ENCODE data around the gene DGKG. TPM values are rescaled to one million over a fixed set of nuclear protein-coding genes. Genes with fewer than 3 reads are reported as not detected.

The DGKG gene
- total RNA-seq, 1 donor from 2014 or later = 2.9 TPM

- DNase-seq = no peak
Measured at GRCh38 chr3:186273586-186273985, 88.4 kb downstream of the DGKG start.

DNA sequence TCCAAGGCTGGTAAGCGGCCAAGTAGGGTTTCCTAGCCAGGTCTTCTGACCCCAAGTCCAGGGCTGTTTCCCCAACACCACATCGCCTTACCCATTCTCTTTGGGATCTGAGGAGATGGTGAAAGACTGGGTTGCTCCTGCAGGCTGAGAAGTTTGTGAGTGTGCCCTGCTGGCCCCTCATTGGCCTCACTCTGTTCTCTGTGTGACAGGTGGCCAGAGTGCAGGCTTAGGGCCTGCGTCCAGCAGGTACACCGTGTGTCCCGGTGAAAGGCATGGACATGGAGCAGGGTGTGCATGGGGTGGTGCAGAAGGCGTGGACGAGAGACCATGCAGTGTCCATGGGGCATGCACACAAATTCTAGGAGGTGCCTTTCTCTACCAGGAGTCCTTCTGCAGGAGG, 91.3 kb downstream of the DGKG start:
- no peak for DNase-seq

DNA sequence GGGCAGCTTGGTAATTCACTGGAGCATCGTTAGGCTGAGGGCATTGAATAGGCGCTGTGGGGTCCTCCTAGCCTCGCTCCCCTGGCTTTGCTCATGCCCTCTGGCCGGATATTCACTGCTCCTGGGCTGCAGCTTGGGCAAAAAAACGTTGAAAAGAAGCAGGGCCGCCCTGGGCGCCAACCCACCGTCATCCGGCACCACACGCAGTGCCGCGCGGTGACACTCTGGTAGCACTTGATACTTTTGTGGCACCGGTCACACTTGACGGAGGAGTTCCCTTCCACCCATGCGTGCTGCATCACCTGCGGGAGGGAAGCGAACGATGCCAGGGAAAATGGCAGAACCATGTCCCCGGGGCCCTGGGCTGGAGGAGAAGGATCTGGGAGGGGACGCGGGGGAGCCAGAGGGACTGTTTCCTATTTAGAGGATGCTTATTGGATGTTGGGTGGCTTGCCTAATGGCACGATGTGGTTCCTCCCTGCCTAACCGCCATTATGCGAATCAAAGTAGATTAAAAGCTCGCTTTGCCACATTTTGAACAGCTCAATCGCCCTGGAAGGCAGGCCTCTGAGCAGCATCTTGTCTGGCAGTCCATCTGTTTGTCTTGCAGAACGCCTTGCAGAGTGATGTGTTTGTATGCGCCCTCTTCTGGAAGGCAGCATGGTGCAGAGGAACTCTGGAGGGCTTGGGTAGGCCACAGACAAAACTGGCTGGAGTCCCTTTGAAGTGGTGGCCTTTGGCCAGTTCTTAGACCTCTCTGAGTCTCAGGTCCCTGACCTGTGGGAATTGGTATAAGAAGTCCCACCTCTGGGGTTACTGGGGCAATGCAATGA, 93.2 kb downstream of the DGKG start:
- no peak for DNase-seq

DNA sequence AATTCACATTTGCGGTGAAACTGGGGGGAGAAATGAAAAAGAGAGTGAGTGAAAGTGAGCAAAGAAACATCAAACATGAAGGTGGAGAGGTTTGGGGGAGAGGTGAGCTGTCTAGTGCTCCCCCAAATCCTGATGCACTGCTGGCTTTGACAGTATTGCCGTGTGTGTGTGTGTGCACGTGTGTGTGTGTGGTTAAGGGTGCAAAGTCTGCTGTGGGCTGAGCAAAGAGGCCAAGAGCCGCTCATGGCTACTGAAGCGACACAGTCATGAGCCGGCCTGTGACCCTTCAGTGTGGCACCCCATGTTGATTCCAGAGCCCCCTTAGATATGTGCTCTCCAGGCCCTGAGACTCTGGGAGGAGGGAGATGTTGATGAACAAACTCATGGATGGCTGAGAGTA, 94.3 kb downstream of the DGKG start:
- no peak for DNase-seq

GRCh38 chr3:186264608-186265400, 97.2 kb downstream of the DGKG start:
- DNase-seq = no peak

DNA sequence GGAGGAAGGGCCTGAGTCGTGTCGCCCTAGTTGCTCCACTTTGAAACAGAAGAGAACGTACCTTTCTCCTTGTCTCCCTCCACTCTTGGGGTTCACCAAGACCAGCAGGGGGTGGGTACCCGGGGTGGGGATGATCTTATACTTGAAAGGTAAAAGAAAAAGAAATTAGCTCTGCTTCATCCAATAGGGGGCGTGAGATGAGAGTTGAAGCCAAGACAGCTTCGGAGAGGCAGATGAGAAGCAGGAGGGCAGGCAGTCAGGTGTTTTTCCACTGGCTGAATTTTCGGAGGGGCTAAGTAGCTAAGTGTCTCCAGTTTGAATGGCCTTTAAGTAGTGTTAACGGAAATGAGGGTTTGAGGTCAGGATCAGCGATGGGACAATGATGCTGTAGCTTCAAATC, 100.4 kb downstream of the DGKG start:
- no peak for DNase-seq

- no peak for DNase-seq
Measured at GRCh38 chr3:186260726-186261125, 101.3 kb downstream of the DGKG start.

DNA sequence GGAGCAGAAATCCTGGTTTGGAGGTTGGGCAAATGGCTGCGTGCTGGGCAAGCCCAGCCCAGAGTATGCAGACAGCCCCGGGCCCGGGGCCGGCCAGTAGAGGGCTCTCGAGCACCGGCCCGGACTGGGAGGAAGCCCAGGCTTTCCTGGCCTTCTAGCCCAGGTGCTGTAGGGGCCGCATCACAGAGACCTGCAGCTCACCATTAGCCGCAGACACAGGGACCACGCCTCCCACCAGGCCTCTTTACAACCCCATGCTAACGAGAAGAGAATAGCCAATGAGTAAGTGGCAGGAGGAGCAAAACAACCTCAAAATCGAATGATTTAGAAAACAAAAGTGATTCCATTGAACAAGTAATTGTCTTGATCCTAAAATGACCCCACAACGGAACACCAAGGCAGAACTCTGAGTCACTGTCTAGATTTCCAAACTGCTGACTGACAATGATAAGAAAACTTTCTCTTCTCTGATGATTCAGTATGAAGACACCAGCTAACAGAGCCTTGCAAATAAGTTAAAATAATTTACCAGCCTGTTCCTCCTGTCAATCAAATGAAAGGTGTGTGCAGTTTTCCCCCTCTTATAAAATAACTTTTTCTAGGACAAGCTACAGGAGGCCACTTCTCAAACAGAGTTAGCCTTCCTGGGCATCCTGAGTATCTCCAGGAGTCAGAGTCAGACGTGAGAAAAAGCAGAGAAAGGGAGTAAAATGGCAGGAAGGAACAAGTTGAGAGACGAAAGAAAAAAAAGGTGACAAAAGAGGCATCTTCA, 102.2 kb downstream of the DGKG start:
- DNase-seq = no peak

- no peak for DNase-seq
Measured at GRCh38 chr3:186258968-186259367, 103.1 kb downstream of the DGKG start.

DNA sequence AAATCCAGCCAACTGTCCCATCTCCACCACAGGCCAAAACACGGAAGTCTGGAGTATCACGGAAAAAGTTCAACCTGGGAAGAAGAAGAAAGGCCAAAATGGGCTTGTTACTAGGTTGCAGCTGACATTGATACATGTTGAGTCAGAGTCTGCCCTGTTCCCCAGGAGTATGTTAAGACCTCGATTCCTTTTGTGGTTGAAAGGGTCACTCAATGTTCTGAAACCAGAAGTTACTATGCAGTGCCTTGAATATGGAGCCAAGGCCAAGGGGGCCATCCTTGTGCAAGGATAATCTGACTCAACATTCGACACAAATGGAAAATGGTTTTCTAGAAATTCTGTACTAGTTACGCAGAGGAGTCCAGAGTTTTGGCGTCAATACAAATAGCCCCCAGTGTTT, 104.2 kb downstream of the DGKG start:
- no peak for DNase-seq

- no peak for DNase-seq
Measured at GRCh38 chr3:186255703-186256331, 106.2 kb downstream of the DGKG start.

GRCh38 chr3:186254676-186255650, 107.1 kb downstream of the DGKG start:
- no peak for DNase-seq

DNA sequence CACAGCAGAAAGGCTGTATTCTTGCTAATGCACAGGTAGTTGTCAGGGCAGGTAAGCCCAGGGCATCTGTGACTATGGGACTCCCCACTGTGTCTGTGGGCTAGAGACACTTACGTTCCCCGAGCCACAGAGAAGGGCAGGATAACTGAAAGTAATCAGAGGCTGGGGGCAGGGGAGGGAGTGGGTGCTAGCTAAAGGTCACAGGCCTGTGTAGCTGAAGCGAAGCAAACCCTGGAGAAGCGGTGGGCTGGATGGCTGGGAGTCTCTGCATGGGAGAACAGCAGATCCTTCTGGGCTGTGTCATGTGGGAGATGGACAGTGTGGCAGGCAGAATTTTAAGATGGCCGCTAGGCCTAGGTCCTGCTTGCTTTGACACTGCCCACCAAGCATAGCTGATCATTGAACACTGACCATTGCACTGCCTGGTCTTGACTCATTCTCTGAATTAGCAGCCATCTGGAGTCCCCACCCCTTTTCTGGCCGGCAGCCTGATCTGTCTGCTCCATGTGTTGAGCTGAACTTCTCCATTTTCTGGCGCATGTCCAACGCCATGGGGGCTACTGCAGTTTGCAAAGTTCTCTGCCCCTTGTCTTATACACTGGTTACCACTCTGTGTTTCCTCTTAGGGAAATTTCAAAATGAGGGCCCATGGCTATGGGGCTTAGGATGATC, 110.0 kb downstream of the DGKG start:
- no peak for DNase-seq

DNA sequence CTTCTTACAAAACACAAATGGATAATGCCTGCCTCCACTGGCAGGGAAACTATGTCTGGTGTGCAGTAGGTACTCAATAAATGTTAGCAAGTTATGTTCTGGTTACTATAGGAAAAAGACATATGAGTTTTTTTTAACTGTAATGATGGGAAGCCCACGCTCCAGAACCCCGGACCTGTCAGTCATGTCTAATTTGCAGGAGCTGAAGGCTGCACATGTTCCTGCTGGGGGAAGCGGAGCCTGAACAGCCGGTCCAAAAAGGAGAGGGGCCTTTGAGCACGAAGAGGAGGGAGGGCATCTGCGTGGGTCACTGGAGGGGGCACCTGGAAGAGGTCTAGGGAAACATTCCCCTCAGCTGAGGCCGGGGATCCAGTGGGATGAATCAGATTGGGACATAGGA, 113.2 kb downstream of the DGKG start:
- DNase-seq = no peak

DNA sequence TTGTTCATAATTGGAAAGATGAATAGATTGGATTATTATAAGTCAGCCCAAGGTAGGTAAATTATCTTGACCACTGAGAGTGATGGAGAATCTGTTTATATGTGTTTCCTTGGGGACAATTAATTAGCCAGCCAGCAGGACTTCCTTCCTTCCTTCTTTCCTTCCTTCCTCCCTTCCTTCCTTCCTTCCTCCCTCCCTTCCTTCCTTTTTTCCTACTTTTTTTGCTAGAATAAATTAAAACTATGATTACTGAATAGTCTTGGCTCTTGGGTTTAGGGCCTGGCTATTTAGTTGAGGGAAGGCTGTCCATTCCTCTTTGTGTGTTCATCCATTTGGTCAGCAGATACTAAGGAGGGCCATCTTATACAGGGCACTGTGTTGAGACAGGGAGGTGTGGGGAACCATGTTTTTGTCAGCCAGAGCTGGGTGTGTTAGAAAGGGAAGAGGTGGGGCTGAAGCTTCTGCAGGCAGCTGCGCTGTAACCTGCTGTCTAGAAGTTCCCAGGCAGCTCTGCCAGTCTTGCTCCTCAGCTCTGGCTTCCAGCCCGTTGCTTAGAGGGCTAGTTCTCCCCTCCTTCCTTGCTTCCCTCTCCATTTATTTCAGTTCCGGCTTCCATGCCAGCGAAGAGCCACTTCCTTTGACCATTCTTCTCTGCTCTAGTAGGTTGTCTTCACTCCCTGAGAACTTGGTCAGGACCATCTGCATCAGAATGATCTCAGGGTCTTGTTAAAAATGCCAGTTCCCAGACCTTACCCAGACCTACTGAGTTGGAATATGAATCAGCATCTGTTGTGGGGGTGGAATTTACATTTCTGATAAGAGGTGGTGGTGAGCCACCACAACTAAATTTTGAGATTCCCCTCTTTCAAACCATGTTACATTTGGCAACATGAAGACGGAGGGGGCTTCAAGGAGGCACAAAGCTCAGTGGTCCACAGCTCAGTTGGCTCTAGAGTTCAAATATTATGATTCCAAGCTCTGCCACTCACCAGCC, 113.9 kb downstream of the DGKG start:
- DNase-seq = no peak

- no peak for DNase-seq
Measured at GRCh38 chr3:186246941-186247340, 115.1 kb downstream of the DGKG start.

- no peak for DNase-seq
Measured at GRCh38 chr3:186244016-186244415, 118.0 kb downstream of the DGKG start.

DNA sequence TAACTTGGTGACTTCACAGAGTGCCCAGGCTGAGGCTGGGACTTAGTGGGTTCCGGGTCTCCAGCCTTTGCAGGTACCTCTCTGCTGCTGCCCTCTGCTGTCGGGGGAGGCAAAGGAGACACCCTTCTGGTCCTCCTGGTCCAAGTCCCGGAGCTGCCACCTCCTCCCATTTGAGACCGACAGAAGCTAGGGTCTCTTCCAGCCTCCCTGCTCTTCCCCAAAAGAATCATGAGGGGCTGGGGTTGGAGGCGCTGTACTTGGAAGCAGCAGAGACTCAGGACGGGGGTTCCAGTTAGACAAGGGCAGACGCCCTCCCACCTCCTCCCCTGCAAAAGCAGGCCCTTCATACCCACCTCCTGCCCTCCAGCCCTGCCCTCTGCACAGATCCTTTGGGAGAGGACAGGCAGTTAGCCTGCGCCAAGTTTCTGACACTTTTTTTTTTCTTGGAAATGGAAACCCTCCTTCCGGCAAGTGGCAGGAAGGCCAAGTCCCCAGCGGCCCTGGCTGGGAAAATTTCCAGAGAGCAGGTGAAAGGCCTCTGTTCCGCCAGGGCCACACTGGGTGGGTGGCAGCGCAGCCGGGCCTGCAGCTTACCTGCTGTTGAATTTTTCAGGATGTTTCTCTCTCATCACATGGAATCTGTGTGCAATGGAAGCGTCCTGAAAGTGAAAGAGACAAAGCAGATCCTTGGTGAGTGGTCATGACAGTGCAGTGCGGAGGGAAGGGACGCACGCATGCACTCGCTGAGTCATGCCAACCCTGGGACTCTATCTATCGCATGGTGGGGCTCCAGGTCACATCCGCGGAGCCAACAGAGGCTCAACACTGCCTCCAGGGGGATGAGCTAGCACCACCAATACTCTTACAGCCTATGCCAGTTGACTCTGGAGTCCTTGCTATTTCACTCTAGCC, 119.9 kb downstream of the DGKG start:
- DNase-seq = peak; percentile 20

Measured in skin of body (tissue), 2 donors.